GM12891 (cell line): ENCODE results near the gene CROCC2. TPM values are rescaled to one million over a fixed set of nuclear protein-coding genes. Genes with fewer than 3 reads are reported as not detected.

ENCODE experiments used
- DNase-seq: peaks from one replicate; pipeline ENCODE4 v3.0.0; 2011; ENCODE audit warnings: low spot score; ENCODE audit not compliant: insufficient read length
- FAIRE-seq: peaks from 2 replicates; lab custom pipeline; 2011; peaks lifted over from hg19 to GRCh38; lab: Jason Lieb, UNC
- PAX5 ChIP-seq: IDR thresholded peaks from 2 replicates; pipeline ENCODE4 v1.6.1; 2011; ENCODE audit warnings: low read length, moderate library complexity, mild to moderate bottlenecking; ENCODE audit not compliant: insufficient read depth, severe bottlenecking
- POLR2A ChIP-seq: IDR thresholded peaks from 2 replicates; pipeline ENCODE4 v1.6.1; 2011; ENCODE audit warnings: low read depth, low read length, control low read depth
- POLR2AphosphoS5 ChIP-seq: IDR thresholded peaks from 2 replicates; pipeline ENCODE4 v1.6.1; 2011; ENCODE audit warnings: low read depth, low read length, control low read depth
- POU2F2 ChIP-seq: IDR thresholded peaks from 2 replicates; pipeline ENCODE4 v1.6.1; 2011; ENCODE audit warnings: low read depth, mild to moderate bottlenecking, control low read depth, low read length, moderate library complexity
- SPI1 ChIP-seq: IDR thresholded peaks from 2 replicates; pipeline ENCODE4 v1.6.1; 2011; ENCODE audit warnings: low read depth, low read length, control low read depth
- TAF1 ChIP-seq: IDR thresholded peaks from 2 replicates; pipeline ENCODE4 v1.6.1; 2011; ENCODE audit warnings: low read depth, low read length, control low read depth
- polyA plus RNA-seq: library from polyadenylated mRNA; unstranded; fragments of >200 nt; gene quantifications from one replicate; pipeline ENCODE4 v1.2.1, GENCODE V29; 2012; ENCODE audit warnings: low read depth, missing spikeins, inconsistent platforms; ENCODE audit not compliant: missing spikeins

CROCC2 gene
- not detected for polyA plus RNA-seq

DNA sequence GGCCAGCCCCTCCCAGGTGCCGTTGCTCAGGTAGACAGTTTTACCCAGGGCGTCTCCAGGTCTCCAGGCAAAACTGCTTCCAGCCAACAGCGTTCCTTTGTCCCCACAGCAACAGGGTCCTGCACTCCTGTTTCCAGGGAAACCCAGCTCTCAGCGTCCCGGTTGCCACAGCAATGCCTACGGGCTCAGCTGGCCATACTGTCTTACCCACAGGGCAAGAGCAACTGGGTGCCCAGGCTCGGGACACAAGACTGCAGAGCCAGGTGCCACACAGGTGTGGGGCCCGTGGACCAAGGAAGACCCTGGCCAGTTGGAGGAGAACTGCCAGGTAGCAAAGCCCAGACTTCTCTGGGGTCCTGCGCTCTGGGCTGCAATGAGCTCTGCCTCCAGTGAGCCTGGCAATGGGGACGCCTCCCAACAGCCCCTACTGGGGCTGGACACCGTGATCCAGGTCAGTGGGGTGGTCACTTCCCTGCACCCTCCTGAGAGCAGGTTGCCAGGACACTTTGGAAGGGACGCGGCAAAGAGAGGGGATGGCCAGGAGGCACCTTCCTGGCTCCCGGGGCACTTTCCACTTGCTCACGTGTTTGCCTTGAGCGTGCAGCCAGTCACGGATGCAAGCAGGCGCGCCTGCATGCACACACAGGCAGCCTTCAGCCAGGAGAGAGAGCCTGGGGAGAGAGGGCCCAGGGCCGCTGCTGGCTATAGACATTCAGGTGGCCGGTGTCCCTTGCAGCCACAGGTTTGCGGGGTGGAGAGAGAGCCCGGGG is at the start of gene CROCC2:
CROCC2 (plus strand) TSS at position 196 of the 770 bp plus-strand sequence; CDS start at position 374, 178 bp downstream.
- DNase-seq (no peak), FAIRE-seq (no peak)
- TF ChIP-seq POLR2A (no peak), POLR2AphosphoS5 (no peak), SPI1 (no peak)

DNA sequence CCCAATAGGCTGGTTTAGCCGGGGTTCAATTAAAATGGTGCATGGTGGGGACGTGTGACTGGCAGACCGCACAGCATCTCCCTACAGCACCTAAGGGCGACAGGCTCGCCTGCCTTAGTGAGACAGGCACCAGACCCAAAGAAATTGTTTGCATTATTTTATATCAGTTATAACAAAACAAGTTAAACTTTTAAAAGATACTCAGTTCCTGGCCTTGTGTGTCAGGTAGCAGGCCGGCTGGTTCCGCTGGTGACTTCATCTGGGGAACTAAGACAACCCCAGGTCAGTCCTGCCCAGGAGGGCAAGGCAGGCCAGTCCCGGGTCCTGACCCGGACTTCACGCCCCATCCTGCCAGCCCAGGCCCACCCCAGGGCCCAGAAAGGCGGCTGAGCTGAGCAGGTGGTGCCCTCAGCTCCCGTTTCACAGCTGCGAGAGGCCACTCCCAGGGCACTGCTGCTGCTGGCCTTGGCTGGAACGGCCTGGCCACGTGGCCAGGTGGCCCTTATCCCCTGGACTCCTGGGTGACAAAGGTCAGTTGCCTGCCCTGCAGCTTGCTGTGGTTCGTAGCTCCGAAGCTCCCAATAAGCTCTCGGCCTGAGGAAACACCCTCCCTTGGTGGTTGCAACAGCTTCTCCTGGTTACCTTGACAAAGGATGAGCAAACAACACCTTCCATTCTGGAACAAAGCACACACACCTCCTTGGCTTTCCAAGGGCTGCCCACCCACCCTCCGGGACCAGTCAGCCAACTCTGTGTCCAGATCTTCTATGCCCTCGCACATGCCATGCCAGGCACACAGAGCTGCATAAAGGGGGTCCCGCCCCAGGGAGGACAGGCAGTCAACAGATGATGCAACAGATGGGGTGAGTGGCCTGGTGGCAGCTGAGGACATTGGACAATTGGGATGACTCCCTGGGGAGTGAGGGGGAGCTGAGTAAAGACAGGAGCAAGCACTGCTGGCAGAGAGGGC is 48.8 kb upstream of the CROCC2 start:
- TF ChIP-seq POLR2AphosphoS5 (no peak), PAX5 (no peak), SPI1 (no peak), POU2F2 (no peak), TAF1 (no peak), POLR2A (no peak)
- FAIRE-seq (no peak), DNase-seq (no peak)

DNA sequence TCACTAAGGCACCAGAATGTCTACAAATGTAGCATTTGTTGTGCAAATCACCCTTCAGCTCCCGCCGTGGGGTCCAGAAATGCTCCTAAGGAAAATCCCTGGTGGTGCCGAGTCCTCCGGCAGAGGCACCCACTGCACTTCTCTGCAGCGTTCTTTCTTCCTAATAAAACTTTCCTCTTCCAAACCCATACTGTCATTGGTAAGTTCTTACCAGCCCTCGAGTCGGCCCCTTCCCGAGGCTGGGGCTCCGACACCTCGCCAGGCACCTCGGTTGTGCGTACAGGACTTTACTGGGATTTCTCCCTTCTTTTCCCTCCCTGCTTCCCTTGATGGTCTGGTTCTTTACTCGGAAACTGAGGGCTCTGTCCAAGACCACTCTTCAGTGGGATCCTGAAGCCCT is 47.8 kb upstream of the CROCC2 start:
- DNase-seq = no peak
- no peak for FAIRE-seq
- TF ChIP-seq PAX5 = no peak
- TF ChIP-seq POLR2AphosphoS5 = no peak
- TF ChIP-seq POU2F2 = no peak
- TF ChIP-seq TAF1 = no peak
- TF ChIP-seq SPI1 = no peak
- no peak for TF ChIP-seq POLR2A

DNA sequence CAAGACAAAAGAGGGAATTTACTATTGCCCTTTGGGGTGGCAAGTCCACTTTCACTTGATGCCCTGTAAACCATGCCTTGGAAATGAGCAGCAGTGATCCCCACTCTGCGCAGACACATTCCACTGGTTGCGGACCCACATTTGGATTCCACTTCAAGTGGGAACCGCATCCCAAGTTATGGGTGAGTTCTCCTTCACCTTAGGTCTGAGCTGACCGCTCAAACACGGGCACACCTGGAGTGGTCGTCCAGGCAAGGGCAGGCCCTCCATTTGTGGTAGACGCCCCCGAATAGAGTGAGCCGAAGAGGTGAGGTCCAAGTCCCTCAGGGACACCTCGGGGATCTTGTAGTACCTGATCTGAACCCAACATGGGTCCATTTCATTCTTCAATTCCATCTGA is 47.3 kb upstream of the CROCC2 start:
- TF ChIP-seq SPI1 (no peak), POLR2A (no peak), POLR2AphosphoS5 (no peak), POU2F2 (no peak), PAX5 (no peak), TAF1 (no peak)
- DNase-seq = no peak
- no peak for FAIRE-seq

DNA sequence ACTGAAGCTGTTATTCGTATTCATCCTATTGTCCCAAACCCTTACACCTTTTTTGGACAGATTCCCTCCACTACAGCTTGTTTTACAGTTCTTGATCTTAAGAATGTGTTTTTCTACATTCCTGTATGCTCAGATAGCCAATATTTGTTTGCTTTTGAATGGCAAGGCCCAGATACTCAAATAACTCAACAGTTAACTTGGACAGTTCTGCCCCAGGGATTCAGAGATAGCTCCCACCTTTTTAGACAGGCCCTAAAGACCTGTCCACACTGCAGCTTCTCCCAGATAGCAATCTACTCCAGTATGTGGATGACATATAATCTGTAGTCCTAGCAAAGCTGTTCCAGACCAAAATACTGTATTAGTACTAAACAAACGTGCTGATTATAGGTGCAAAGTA is 44.6 kb upstream of the CROCC2 start:
- TF ChIP-seq POU2F2 (no peak), POLR2AphosphoS5 (no peak), TAF1 (no peak), POLR2A (no peak), PAX5 (no peak), SPI1 (no peak)
- DNase-seq (no peak), FAIRE-seq (no peak)

DNA sequence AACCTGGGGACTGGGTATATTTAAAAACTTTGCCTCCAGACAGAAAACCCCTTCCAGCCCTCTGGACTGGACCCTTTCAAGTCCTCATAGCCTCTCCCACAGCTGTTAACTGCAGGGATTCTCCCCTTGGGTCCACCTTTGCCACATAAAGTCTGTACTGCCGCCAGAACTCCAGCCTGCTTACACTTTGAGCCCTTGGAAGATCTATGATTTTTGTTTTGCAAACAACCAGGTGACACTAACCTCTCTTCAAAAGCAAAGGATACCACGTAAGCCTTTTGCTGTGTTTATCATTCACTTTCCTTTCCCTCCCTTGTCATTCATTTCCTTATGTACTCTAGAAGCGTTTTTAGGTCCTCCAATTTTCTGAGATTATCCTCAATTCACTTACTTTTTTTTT is 41.7 kb upstream of the CROCC2 start:
- TF ChIP-seq POLR2AphosphoS5 (no peak), PAX5 (no peak), POU2F2 (no peak), POLR2A (no peak), TAF1 (no peak), SPI1 (no peak)
- FAIRE-seq (no peak), DNase-seq (no peak)

DNA sequence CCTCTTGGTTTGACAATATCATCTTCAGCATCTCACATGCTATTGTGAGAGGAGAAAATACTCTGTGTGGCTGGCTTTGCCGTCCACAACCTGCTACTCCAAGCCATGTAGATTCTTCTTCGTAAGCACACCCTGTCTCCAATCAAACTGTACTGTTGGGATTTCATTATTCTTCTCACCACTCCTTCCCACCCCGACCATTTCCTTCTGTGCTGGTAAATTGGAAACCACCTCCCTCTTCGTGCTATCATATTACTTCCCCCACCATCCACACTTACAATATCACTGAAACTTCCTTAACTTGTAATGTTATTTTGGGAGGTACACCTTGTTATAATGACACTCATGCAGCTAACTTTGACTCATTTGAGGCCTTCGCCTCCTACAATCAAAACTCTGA is 40.7 kb upstream of the CROCC2 start:
- DNase-seq (no peak), FAIRE-seq (no peak)
- TF ChIP-seq POU2F2 = no peak
- no peak for TF ChIP-seq SPI1
- TF ChIP-seq POLR2A = no peak
- TF ChIP-seq PAX5 = no peak
- no peak for TF ChIP-seq POLR2AphosphoS5
- TF ChIP-seq TAF1 = no peak

DNA sequence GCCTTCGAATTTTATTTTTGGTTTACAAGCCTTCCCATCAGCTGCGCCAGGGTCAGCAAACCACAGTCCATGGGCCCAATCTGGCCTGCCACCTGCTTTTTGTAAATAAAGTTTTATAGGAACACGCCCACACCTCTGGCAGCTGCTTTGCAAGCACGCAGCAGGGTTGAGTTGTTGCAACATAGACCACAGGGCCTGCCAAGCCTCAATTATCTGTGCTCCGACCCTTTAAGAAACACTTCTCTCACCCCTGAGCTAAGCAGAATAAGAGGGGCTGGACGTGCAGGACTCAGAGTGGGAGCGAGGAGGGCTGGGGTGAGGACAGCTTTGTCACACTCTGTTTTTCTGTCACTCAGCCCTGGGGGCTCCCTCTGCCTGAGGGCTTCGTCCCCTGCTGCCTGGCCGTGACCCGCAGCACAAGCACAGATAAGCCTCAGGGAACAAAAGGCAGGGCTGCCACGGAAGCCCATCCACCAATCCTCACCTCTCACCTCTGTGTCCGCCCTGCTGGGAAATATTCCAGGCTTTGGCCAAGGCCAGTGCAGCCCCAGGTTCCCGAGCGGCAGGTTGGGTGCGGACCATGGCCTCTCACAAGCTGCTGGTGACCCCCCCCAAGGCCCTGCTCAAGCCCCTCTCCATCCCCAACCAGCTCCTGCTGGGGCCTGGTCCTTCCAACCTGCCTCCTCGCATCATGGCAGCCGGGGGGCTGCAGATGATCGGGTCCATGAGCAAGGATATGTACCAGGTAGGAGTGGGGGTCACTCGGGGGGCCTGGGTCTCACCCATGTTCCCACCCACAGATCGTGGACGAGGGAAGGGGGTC is 37.6 kb upstream of the CROCC2 start, which contains the start of gene AGXT:
AGXT (plus strand) TSS at position 539 of the 823 bp plus-strand sequence; CDS start at position 581, 42 bp downstream.
- no peak for TF ChIP-seq POLR2AphosphoS5
- no peak for TF ChIP-seq TAF1
- TF ChIP-seq PAX5 = no peak
- TF ChIP-seq SPI1 = no peak
- no peak for TF ChIP-seq POU2F2
- no peak for TF ChIP-seq POLR2A
- FAIRE-seq (no peak), DNase-seq (no peak)
